GM12872 (cell line): Measurements from ENCODE around the gene SLFN14.

ENCODE experiments used
- TF ChIP-seq, protein P1 (sequence below): IDR thresholded peaks from 3 replicates; pipeline ENCODE4 v1.5.1; 2011; ENCODE audit warnings: low read depth, mild to moderate bottlenecking, low read length, moderate library complexity; ENCODE audit not compliant: insufficient read depth

The SLFN14 gene

GRCh38 chr17:35543856-35544255 is 16.8 kb downstream of the SLFN14 start:
- TF ChIP-seq, protein P1, sequence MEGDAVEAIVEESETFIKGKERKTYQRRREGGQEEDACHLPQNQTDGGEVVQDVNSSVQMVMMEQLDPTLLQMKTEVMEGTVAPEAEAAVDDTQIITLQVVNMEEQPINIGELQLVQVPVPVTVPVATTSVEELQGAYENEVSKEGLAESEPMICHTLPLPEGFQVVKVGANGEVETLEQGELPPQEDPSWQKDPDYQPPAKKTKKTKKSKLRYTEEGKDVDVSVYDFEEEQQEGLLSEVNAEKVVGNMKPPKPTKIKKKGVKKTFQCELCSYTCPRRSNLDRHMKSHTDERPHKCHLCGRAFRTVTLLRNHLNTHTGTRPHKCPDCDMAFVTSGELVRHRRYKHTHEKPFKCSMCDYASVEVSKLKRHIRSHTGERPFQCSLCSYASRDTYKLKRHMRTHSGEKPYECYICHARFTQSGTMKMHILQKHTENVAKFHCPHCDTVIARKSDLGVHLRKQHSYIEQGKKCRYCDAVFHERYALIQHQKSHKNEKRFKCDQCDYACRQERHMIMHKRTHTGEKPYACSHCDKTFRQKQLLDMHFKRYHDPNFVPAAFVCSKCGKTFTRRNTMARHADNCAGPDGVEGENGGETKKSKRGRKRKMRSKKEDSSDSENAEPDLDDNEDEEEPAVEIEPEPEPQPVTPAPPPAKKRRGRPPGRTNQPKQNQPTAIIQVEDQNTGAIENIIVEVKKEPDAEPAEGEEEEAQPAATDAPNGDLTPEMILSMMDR: no peak

DNA sequence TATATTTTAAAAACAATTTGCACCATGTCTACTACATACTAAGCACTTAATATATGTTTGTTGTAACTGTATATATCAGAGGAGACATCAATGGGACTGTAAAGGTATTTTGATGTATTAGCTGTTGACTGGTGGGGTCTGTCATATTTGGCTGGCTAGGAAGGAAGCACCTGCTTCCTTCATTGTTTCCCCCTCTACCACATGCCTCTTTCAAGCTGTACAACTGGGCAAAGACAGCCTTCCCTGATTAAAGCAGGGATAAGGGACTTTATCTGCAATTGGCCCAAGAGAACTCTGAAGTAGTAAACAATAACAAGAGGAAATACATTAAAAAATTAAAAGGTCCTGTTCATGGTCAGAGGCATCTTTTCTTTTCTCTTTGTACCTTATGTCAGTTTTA is 17.6 kb downstream of the SLFN14 start:
- TF ChIP-seq, protein P1: no peak

DNA sequence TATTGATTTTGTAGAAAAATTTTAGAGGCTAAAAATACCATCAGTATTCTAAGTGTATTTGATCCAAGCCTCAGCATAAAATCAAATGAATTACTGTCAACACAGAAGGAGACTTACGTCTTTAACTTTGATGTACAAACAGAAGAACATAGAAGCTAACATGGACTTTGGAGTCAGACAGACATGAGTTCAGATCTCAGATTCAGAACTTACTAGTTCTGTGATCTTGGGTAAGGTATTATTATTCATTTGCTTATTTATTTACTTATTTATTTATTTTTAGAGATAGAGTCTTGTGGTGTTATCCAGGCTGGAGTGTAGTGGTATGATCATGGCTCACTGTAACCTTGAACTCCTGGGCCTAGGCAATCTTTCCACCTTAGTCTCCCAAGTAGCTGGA is 19.2 kb downstream of the SLFN14 start:
- TF ChIP-seq, protein P1: no peak

GRCh38 chr17:35540589-35541404 is 19.8 kb downstream of the SLFN14 start:
- TF ChIP-seq, protein P1: no peak

DNA sequence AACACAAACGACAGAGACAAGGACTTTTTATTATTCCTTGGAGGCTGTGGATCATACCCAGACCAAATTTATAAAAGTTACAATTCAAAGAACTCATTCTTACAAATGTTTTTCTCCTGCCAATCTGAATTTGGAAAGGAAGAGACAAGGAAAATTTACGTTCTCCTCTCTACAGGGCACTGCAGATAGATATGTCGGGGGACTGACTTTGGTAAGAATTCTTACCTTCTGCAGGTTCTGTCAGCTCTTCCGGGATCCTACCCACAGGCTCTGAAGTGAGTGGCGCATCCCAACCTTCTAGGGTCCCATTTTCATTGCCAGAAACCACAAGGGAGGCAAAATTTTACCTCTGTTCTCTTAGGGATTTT is 21.0 kb downstream of the SLFN14 start:
- TF ChIP-seq, protein P1: no peak

GRCh38 chr17:35537601-35538141 is 22.9 kb downstream of the SLFN14 start, which contains the start of gene SLFN12L:
Gene SLFN12L, minus strand, starts transcription at chr17:35537678. Its CDS starts 15,314 bp downstream, at chr17:35522364.
- TF ChIP-seq, protein P1: no peak

- TF ChIP-seq, protein P1: no peak
Measured at GRCh38 chr17:35536664-35537171, 23.9 kb downstream of the SLFN14 start.
